SU-DHL-6 (cell line): Measurements from ENCODE around the gene WSCD1.

Experiments
- EZH2phosphoT487 ChIP-seq: fragments of 200-600 bp; sonication (generic), shearing (Covaris generic); conservative IDR thresholded peaks from 2 replicates; pipeline ENCODE4 v1.6.1; 2018; ENCODE audit warnings: mild to moderate bottlenecking, antibody characterized with exemption, low read length, moderate library complexity, mixed read lengths
- TF ChIP-seq, protein P1 (sequence below): fragments of 200-600 bp; sonication (generic); IDR thresholded peaks from one replicate; pipeline ENCODE4 v1.5.1; 2017; ENCODE audit warnings: antibody characterized with exemption, mild to moderate bottlenecking, low read length, moderate library complexity; ENCODE audit not compliant: insufficient read depth, poor library complexity, severe bottlenecking

DNA sequence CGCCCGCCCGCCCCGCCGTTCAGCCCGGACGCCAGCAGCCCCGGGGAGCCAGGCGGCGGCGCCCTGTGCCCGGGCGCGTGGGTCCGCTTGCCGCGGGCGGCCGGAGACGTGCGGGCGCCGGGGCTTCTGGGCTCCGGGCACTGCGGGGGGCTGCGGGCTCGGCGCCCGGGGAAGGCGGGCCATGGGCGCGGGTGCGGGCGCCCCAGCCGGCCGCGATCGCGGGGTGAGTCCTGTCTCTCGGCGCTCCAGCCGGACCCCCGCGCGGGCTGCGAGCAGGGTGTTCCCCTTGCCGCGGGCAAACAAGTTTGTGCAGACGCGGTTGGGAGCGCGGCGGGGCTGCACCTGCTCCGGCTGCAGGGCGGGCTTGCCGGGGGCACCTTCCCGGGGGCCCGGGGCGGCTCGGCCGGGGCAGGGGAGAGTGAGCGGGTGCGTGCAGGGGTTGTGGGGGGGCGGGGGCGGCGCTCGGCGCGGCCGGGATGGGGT, 292 bp downstream of the WSCD1 start:
- TF ChIP-seq, protein P1, sequence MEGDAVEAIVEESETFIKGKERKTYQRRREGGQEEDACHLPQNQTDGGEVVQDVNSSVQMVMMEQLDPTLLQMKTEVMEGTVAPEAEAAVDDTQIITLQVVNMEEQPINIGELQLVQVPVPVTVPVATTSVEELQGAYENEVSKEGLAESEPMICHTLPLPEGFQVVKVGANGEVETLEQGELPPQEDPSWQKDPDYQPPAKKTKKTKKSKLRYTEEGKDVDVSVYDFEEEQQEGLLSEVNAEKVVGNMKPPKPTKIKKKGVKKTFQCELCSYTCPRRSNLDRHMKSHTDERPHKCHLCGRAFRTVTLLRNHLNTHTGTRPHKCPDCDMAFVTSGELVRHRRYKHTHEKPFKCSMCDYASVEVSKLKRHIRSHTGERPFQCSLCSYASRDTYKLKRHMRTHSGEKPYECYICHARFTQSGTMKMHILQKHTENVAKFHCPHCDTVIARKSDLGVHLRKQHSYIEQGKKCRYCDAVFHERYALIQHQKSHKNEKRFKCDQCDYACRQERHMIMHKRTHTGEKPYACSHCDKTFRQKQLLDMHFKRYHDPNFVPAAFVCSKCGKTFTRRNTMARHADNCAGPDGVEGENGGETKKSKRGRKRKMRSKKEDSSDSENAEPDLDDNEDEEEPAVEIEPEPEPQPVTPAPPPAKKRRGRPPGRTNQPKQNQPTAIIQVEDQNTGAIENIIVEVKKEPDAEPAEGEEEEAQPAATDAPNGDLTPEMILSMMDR = no peak
- TF ChIP-seq EZH2phosphoT487 = no peak
